Iris pigment epithelial cell (primary cell): ENCODE data around the gene DMD.
"Not testable (repeated sequence)": the region's sequence is repeated elsewhere in the genome, so short reads cannot be mapped to it uniquely, and the experiment has no call there.

ENCODE experiments used
- DNase-seq: peaks from one replicate; pipeline ENCODE4 v3.0.0-alpha.2; 2011; ENCODE audit warnings: low read depth

The DMD gene

GRCh38 chrX:33211356-33212260, at the start of gene DMD:
TSS of gene DMD (minus strand) at chrX:33211549. CDS start at chrX:33211312, 237 bp downstream.
- peak; percentile 87 for DNase-seq

- peak; percentile 23 for DNase-seq
Measured at GRCh38 chrX:33252306-33252825, 41.0 kb upstream of the DMD start.

- no peak for DNase-seq
Measured at GRCh38 chrX:33218819-33219218, 7.5 kb upstream of the DMD start.

- no peak for DNase-seq
Measured at GRCh38 chrX:33210156-33210555, 1.2 kb downstream of the DMD start.

DNA sequence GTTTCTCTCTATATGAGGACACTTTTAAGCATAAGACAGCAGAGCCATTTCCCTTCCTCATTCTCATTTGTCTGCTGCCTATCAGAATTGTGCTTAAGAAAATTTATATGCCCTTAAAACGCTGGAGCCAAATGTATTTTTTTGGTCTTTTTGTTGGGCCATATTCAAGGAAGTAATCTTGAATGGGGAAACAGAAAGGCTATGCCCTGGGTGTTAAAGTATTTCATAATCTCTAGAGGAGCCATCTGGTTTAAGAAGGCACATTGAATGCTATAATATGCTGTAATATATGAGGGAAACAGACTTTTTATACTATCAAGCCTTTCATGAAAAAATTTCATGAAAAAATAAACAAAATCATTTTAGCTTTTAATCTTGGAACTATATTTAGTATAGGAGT, 4.3 kb downstream of the DMD start:
- DNase-seq, result peak; percentile 38

DNA sequence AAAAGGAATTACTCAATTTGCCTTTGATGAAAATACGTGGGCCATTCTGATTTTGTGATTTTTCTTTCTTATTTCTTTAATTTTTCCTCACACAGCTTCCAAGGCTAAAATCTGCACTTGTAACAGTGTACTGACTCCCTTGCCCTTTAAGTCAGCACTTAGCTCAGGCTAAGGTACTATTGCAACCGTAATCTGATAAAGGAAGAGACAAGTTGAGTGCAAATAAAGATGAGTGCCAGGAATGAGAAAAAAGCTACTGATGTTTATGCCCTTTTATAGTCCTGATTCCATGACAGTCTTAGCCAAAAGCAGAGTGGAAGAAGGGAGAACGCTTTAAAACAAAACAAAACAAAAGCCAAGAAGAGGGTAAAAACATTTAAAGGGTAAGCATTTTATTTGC, 6.0 kb downstream of the DMD start:
- DNase-seq, result peak; percentile 45

DNA sequence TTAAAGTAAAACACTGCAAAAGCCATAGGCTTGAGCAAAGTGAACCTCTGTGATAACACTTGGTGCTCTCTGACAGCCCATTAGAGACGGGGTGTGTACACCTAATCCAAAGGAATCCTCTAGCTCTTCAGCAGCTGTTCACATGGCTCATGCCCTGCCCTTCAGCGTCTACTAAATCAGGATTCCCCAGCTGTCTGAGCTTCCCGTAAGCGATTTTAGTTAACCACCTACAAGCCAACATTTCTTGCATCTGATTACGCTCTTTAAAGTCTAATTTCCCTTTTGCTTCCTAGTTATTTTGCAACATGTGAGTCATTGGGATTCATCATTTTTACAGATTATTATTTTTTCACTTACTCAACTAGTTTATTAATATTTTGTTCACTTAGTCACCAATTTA, 6.5 kb downstream of the DMD start:
- DNase-seq, result peak; percentile 86

GRCh38 chrX:33198561-33199279, 12.6 kb downstream of the DMD start:
- DNase-seq, result no peak

GRCh38 chrX:33195698-33196097, 15.7 kb downstream of the DMD start:
- DNase-seq, result peak; percentile 42

GRCh38 chrX:33194876-33195433, 16.4 kb downstream of the DMD start:
- peak; percentile 47 for DNase-seq

DNA sequence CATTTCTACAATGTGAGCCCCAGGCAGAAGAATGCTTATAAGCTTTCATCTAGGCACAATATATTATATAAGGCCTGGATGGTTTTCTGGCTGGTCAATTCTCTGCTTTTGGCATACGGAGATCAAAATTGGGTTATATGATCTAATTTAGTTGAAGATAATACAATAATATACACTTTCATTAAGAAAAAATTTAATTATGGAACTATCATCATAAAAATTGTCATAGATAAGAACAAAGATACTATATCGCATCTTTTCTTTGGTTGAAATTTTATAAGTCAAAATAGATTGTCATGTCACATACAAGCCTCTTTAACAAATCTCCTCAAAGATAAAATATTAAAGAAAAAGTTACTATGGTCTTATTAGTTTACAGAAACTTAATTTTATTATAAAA, 17.1 kb downstream of the DMD start:
- DNase-seq, result no peak

DNA sequence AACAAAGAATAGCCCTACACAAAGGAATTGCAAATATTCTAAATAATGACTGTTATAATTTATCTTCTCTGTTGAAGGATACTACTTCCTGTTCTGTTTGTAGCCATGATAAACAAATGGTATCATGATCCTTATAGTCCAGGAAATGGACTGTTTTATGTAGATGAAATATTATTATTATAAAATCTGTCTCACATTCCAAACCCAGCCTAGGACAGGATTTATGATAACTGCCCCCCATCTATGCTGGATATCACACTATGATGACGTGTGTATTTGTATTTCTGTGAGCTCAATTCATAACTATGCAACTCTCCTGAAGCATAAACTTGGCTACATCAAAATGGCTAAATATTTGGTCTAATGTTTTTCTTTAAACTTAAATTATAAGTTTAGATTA, 21.3 kb downstream of the DMD start:
- DNase-seq, result peak; percentile 68

DNA sequence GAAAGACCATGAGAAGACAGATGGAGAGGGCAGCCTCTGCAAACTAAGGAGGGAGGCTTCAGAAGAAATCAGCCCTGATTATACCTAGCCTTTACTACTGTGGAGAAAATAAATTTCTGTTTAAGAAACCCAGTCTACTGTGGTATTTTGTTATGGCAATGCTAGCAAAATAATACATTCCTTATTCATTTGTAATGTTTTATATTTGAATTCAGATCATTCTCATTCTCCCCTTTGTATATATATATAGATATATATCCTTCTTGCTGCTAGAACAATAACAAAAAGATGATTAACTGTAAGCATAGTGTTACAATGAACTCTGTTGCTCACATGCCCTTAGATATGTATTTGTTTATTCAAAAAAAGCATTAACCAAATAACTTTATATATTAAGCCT, 22.5 kb downstream of the DMD start:
- peak; percentile 52 for DNase-seq

DNA sequence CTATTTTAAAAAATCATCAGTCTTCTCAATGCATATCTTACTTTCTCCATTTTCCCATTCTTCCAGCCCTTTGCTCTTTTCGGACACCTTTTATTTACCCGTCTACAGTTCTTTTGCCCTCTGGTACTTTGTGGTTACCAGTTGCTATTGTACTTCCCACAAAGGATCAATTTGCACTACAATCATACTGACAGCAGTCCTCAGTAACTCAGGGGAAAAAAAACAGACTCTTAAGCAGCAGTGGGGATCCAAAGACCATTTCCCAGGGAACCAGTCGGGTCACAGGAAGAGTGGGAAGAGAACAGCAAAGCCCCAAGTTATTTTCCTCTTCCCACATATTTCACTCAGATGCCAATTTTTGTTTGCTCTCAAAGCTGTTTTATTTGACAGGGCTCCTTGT, 23.1 kb downstream of the DMD start:
- no peak for DNase-seq

GRCh38 chrX:33184803-33185202, 26.5 kb downstream of the DMD start:
- not testable (repeated sequence) for DNase-seq

GRCh38 chrX:33183361-33183760, 28.0 kb downstream of the DMD start:
- peak; percentile 82 for DNase-seq

GRCh38 chrX:33178690-33179089, 32.7 kb downstream of the DMD start:
- no peak for DNase-seq

GRCh38 chrX:33178218-33178617, 33.1 kb downstream of the DMD start:
- DNase-seq, result no peak

- DNase-seq, result no peak
Measured at GRCh38 chrX:33175201-33175600, 36.1 kb downstream of the DMD start.

DNA sequence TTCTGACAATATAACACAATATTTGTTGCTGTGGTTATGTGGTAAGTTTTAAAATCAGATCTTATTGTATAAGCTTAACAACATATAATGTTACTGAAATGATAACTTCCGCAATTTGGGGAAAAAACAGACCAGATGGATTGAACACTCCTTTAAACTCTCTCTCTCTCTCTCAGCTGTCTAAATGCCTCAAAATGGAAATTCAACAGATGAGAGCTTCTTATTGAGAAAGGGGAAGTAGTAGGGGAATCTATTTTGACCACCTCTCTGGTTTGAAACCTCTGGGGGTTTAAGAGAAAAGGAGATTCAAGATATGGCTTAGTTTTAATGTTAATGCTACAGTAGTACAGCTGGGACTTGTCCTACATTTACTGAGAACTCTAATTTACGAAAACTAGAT, 40.3 kb downstream of the DMD start:
- no peak for DNase-seq

DNA sequence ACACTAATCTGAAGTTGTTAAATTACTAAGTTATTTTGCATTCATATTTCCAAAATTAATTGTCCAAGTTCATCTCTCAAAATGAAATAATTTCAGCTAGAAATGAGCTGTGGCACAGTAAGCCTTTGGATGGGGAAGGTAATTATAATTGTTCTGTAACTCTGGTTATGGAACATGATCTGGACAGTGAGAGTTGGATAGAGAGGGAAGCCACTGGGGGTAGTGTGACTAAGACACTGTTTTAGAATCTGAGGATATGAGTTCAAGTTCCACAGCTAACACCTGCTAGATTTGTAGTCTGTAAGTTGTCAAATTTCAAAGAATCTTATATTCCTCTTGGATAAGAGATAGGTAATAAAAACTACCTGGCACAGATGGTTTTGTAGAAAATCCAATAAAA, 49.5 kb downstream of the DMD start:
- DNase-seq, result no peak

DNA sequence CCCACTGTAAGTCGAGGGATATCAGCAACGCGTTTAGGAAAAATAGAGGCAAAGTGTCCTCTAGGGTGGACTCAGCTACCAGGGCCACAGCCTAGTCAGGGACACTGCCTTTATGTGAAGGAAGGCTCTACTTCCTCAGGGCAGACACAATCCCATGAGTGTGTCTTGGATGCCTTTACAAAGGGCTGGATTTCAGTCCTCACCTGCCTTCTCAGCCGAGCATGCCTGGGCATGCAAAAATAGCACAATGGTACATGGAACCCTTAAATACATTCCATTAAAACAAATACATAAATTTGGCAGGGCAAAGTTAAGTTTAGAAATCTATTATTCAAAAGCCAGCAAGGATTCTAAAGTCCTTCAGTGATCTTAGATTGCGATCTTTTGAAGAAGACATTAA, 51.1 kb downstream of the DMD start:
- no peak for DNase-seq
